Measurements from ENCODE around the gene CRHBP. TPM values are rescaled to one million over a fixed set of nuclear protein-coding genes. Genes with fewer than 3 reads are reported as not detected.

The CRHBP gene
- total and polyA plus RNA-seq, 2 donors (not counting 1 experiment from before 2014, with no cell fraction given) = 0.62 to 1.7 TPM

GRCh38 chr5:77010243-77010642 lies 57.4 kb downstream of the CRHBP start:
- peaks cover 0 to 10% (median 1%) of the 10 kb centered on the region in 4 experiments for H3K27me3 ChIP-seq (replicated peaks in 1 of 4; ENCODE audit: control extremely low read depth in 1 of 4, control insufficient read depth in 3 of 4, insufficient read depth in 4 of 4, low read length in 3 of 4)
- no peak overlapping the region for H3K4me3 Mint-ChIP-seq
- H3K4me1 ChIP-seq (ENCODE audit: control insufficient read depth in 2 of 2, insufficient read depth in 2 of 2, low read length in 2 of 2) = no peaks in the 10 kb centered on the region
- ATAC-seq (ENCODE audit: low read depth) (no peak), DNase-seq (no peak)
- peaks cover 15% of the 10 kb centered on the region for H3K27me3 Mint-ChIP-seq
- POLR2A ChIA-PET = no interaction called here
- no peak overlapping the region for H3K4me3 ChIP-seq (ENCODE audit: control extremely low read depth in 1 of 5, extremely low read depth in 1 of 5, insufficient read depth in 1 of 5, low read depth in 2 of 5, low read length in 4 of 5)
- H3K79me2 ChIP-seq (ENCODE audit: control insufficient read depth, insufficient read depth, low read length) = no peaks in the 10 kb centered on the region
- H3K9ac ChIP-seq (ENCODE audit: low read length) = no peak overlapping the region
- no peaks in the 10 kb centered on the region for H3K36me3 ChIP-seq (replicated peaks in 1 of 2; ENCODE audit: control extremely low read depth in 1 of 2, control insufficient read depth in 1 of 2, extremely low read depth in 1 of 2, insufficient read depth in 2 of 2, low read length in 1 of 2)
- H3K9me3 ChIP-seq (ENCODE audit: control extremely low read depth in 1 of 3, control insufficient read depth in 2 of 3, insufficient read depth in 1 of 3, low read length in 2 of 3) = no peaks in the 10 kb centered on the region
- TF ChIP-seq EZH2 (IDR thresholded peaks at IDR 0.05; ENCODE audit: borderline replicate concordance, insufficient read depth, low read depth, low read length, poor library complexity, severe bottlenecking) (no peak), CTCF (IDR thresholded peaks at IDR 0.05) (no peak)
- no peaks in the 10 kb centered on the region for H3K4me1 Mint-ChIP-seq
- H4K20me1 ChIP-seq (ENCODE audit: control insufficient read depth, insufficient read depth, low read length, poor library complexity, severe bottlenecking) = no peaks in the 10 kb centered on the region
- no peak overlapping the region for H2AFZ ChIP-seq (ENCODE audit: insufficient read depth, low read depth, low read length, poor library complexity, severe bottlenecking)
- CTCF ChIA-PET = no interaction called here
- H3K27ac Mint-ChIP-seq = no peak overlapping the region
- no peak overlapping the region for H3K4me2 ChIP-seq (replicated peaks; ENCODE audit: low read depth, low read length, poor library complexity, severe bottlenecking)
- intact Hi-C loops (cut with micrococcal nuclease) = no loop called here
- no CpG with 5 or more reads among the region's 5 CpGs for WGBS (ENCODE audit: insufficient coverage)
- H3K27ac ChIP-seq (ENCODE audit: low read length in 2 of 2) = no peak overlapping the region
- no peaks in the 10 kb centered on the region for H3K9me3 Mint-ChIP-seq (ENCODE audit: insufficient read depth)

GRCh38 chr5:77011498-77011897 lies 58.7 kb downstream of the CRHBP start:
- WGBS (ENCODE audit: insufficient coverage) = 97% methylated on average over 5 of the region's 5 CpGs
- no peak overlapping the region for H3K4me3 Mint-ChIP-seq
- H3K27ac ChIP-seq (ENCODE audit: low read length in 2 of 2) = no peak overlapping the region
- TF ChIP-seq EZH2 (IDR thresholded peaks at IDR 0.05; ENCODE audit: borderline replicate concordance, insufficient read depth, low read depth, low read length, poor library complexity, severe bottlenecking) (no peak), CTCF (IDR thresholded peaks at IDR 0.05) (no peak)
- H3K4me3 ChIP-seq (ENCODE audit: control extremely low read depth in 1 of 5, extremely low read depth in 1 of 5, insufficient read depth in 1 of 5, low read depth in 2 of 5, low read length in 4 of 5) = no peak overlapping the region
- intact Hi-C loops (cut with micrococcal nuclease) = no loop called here
- no peak overlapping the region for H3K4me2 ChIP-seq (replicated peaks; ENCODE audit: low read depth, low read length, poor library complexity, severe bottlenecking)
- DNase-seq = no peak
- ChIA-PET CTCF (no interaction called here), POLR2A (no interaction called here)
- H3K9ac ChIP-seq (ENCODE audit: low read length) = no peak overlapping the region
- H3K4me1 ChIP-seq (ENCODE audit: control insufficient read depth in 2 of 2, insufficient read depth in 2 of 2, low read length in 2 of 2) = no peaks in the 10 kb centered on the region
- H3K27me3 Mint-ChIP-seq = peaks cover 13% of the 10 kb centered on the region
- H3K27ac Mint-ChIP-seq = no peak overlapping the region
- H4K20me1 ChIP-seq (ENCODE audit: control insufficient read depth, insufficient read depth, low read length, poor library complexity, severe bottlenecking) = no peaks in the 10 kb centered on the region
- H3K9me3 Mint-ChIP-seq (ENCODE audit: insufficient read depth) = no peaks in the 10 kb centered on the region
- H3K27me3 ChIP-seq (replicated peaks in 1 of 4; ENCODE audit: control extremely low read depth in 1 of 4, control insufficient read depth in 3 of 4, insufficient read depth in 4 of 4, low read length in 3 of 4) = peaks cover 0 to 10% (median 1%) of the 10 kb centered on the region in 4 experiments
- H3K36me3 ChIP-seq (replicated peaks in 1 of 2; ENCODE audit: control extremely low read depth in 1 of 2, control insufficient read depth in 1 of 2, extremely low read depth in 1 of 2, insufficient read depth in 2 of 2, low read length in 1 of 2) = no peaks in the 10 kb centered on the region
- H3K9me3 ChIP-seq (ENCODE audit: control extremely low read depth in 1 of 3, control insufficient read depth in 2 of 3, insufficient read depth in 1 of 3, low read length in 2 of 3) = no peaks in the 10 kb centered on the region
- H3K79me2 ChIP-seq (ENCODE audit: control insufficient read depth, insufficient read depth, low read length) = no peaks in the 10 kb centered on the region
- no peak overlapping the region for H2AFZ ChIP-seq (ENCODE audit: insufficient read depth, low read depth, low read length, poor library complexity, severe bottlenecking)
- no peaks in the 10 kb centered on the region for H3K4me1 Mint-ChIP-seq
- ATAC-seq (ENCODE audit: low read depth) = no peak
